T-cell (primary cell): Measurements from ENCODE around the gene KLF7. TPM values are rescaled to one million over a fixed set of nuclear protein-coding genes. Genes with fewer than 3 reads are reported as not detected.

ENCODE experiments used
- ATAC-seq, 4 experiments: fragments of 200-7000 bp in 3 of 4; fragments of 150-1000 bp in 1 of 4; cut with Tn5 transposase; replicated peaks in 1 of 4; 1 replicate in 3 of 4; 2 replicates in 1 of 4; pipeline ENCODE4 v1.10.0; 2021; ENCODE audit warnings: moderate library complexity in 3 of 4, mild to moderate bottlenecking in 2 of 4, moderate number of reproducible peaks in 1 of 4
- CTCF ChIA-PET, 2 donors: fragments of 300-600 bp; sonication (Branson Sonifier 250); formaldehyde crosslinking; loops; one replicate each; lab custom pipeline; 2022; ENCODE audit warnings: antibody characterized with exemption in 2 of 2; lab: Charles Lee
- POLR2A ChIA-PET, 2 donors: fragments of 300-600 bp; sonication (Branson Sonifier 250); formaldehyde crosslinking; loops; one replicate each; lab custom pipeline; 2022; ENCODE audit warnings: antibody characterized with exemption in 2 of 2; lab: Charles Lee
- DNase-seq, 35 experiments: peaks; one replicate each; pipeline versions ENCODE4 v3.0.0 to v3.0.0-alpha.2; 2013 to 2023
- H3K27ac ChIP-seq: one replicate; pipeline ENCODE4 v1.5.1; 2013; ENCODE audit warnings: low read length
- H3K27me3 ChIP-seq, 2 experiments: replicated peaks in 1 of 2; 1 replicate in 1 of 2; 2 replicates in 1 of 2; pipeline versions ENCODE4 v1.6.1 to v1.7.0; 2013; ENCODE audit warnings: low read length in 1 of 2, mixed read lengths in 1 of 2; ENCODE audit not compliant: control insufficient read depth in 2 of 2, insufficient read depth in 2 of 2; ENCODE audit errors: extremely low read depth in 1 of 2
- H3K36me3 ChIP-seq, 2 donors: 1 replicate in 1 of 2; 2 replicates in 1 of 2; pipeline versions ENCODE4 v1.6.1 to v1.7.0; 2013; ENCODE audit warnings: low read length in 1 of 2; ENCODE audit not compliant: control insufficient read depth in 2 of 2, insufficient read depth in 1 of 2; ENCODE audit errors: extremely low read depth in 1 of 2
- H3K4me1 ChIP-seq, 2 experiments: 1 replicate in 1 of 2; 2 replicates in 1 of 2; pipeline versions ENCODE4 v1.6.1 to v1.7.0; 2013; ENCODE audit warnings: low read length in 2 of 2, mixed read lengths in 1 of 2; ENCODE audit not compliant: insufficient read depth in 2 of 2, control insufficient read depth in 1 of 2; ENCODE audit errors: extremely low read depth in 1 of 2
- H3K4me3 ChIP-seq, 2 donors: 1 replicate in 1 of 2; 2 replicates in 1 of 2; pipeline versions ENCODE4 v1.5.1 to v1.7.0; 2013; ENCODE audit warnings: mild to moderate bottlenecking in 2 of 2, low read length in 1 of 2, moderate library complexity in 1 of 2; ENCODE audit not compliant: control insufficient read depth in 1 of 2; ENCODE audit errors: extremely low read depth in 1 of 2
- H3K9me3 ChIP-seq: 2 replicates; pipeline ENCODE4 v1.7.0; 2013
- H3K27ac Mint-ChIP-seq, 2 donors: one replicate each; pipeline ENCODE4 v1.8.0; 2020 to 2021; ENCODE audit warnings: mild to moderate bottlenecking in 2 of 2, mixed read lengths in 2 of 2
- H3K27me3 Mint-ChIP-seq, 2 donors: one replicate each; pipeline ENCODE4 v1.8.0; 2021 to 2022; ENCODE audit warnings: mixed read lengths in 2 of 2
- H3K36me3 Mint-ChIP-seq: one replicate; pipeline ENCODE4 v1.8.0; 2021; ENCODE audit warnings: mixed read lengths
- H3K4me1 Mint-ChIP-seq, 3 donors: one replicate each; pipeline ENCODE4 v1.8.0; 2020 to 2022; ENCODE audit warnings: mixed read lengths in 3 of 3, mild to moderate bottlenecking in 1 of 3
- H3K4me3 Mint-ChIP-seq, 3 donors: one replicate each; pipeline ENCODE4 v1.8.0; 2020 to 2022; ENCODE audit warnings: mild to moderate bottlenecking in 3 of 3, mixed read lengths in 3 of 3, moderate library complexity in 3 of 3
- H3K9me3 Mint-ChIP-seq, 3 donors: one replicate each; pipeline ENCODE4 v1.8.0; 2020 to 2022; ENCODE audit warnings: mixed read lengths in 3 of 3
- WGBS: methylation state at CpG from one replicate; pipeline ENCODE4 v1.1.5; 2013; ENCODE audit warnings: missing lambda C conversion rate; ENCODE audit not compliant: insufficient coverage; 5-methylcytosine and 5-hydroxymethylcytosine counted together
- total RNA-seq, 35 experiments: library from RNA in 6 of 35; stranded (reverse) in 6 of 35; fragments of 120-200 nt in 1 of 35; gene quantifications; one replicate each; pipeline versions ENCODE4 v1.2.1 to v1.2.4 and lab custom pipeline; 2013 to 2026

KLF7 gene
- total RNA-seq, 5 donors from 2014 or later (not counting 1 experiment from before 2014, with no cell fraction given), result 56.8 to 90.6 (median 65.7) TPM

GRCh38 chr2:207082619-207083018, 83.1 kb downstream of the KLF7 start:
- Mint-ChIP-seq H3K27ac (no peak overlapping the region), H3K9me3 (no peaks in the 10 kb centered on the region), H3K4me1 (no peaks in the 10 kb centered on the region), H3K27me3 (no peaks in the 10 kb centered on the region), H3K36me3 (peaks cover 64% of the 10 kb centered on the region), H3K4me3 (no peak overlapping the region)
- H3K36me3 ChIP-seq, result peaks cover 4 to 33% of the 10 kb centered on the region in 2 donors
- no peaks in the 10 kb centered on the region for H3K9me3 ChIP-seq
- H3K4me1 ChIP-seq, result no peaks in the 10 kb centered on the region
- no peak for ATAC-seq
- WGBS, result no CpG with 5 or more reads among the region's 4 CpGs
- no peak overlapping the region for H3K27ac ChIP-seq
- DNase-seq, result no peak
- POLR2A ChIA-PET, result no interaction called here
- no peak overlapping the region for H3K4me3 ChIP-seq
- no peaks in the 10 kb centered on the region for H3K27me3 ChIP-seq
- CTCF ChIA-PET, result interaction anchor here in 1 of 2 donors (0.6 kb wide), 1 partner anchor 37 kb away, joined by 9 read pairs; no protein-coding TSS in a partner anchor

GRCh38 chr2:207078186-207078798, 87.5 kb downstream of the KLF7 start:
- WGBS, result 97% methylated on average over 4 of the region's 6 CpGs
- no peaks in the 10 kb centered on the region for H3K27me3 ChIP-seq
- no peak for DNase-seq
- H3K27ac Mint-ChIP-seq, result no peak overlapping the region
- H3K4me3 Mint-ChIP-seq, result no peak overlapping the region
- H3K27ac ChIP-seq, result no peak overlapping the region
- H3K36me3 ChIP-seq, result peaks cover 0 to 21% of the 10 kb centered on the region in 2 donors
- POLR2A ChIA-PET, result no interaction called here
- H3K4me3 ChIP-seq, result no peak overlapping the region
- no peaks in the 10 kb centered on the region for H3K9me3 ChIP-seq
- no peak for ATAC-seq
- H3K4me1 ChIP-seq, result peaks cover 10 to 12% of the 10 kb centered on the region in 2 experiments
- no peaks in the 10 kb centered on the region for H3K9me3 Mint-ChIP-seq
- H3K27me3 Mint-ChIP-seq, result no peaks in the 10 kb centered on the region
- CTCF ChIA-PET, result no interaction called here
- peaks cover 38% of the 10 kb centered on the region for H3K36me3 Mint-ChIP-seq
- peaks cover 26 to 30% (median 26%) of the 10 kb centered on the region in 3 donors for H3K4me1 Mint-ChIP-seq

- H3K27ac ChIP-seq, result no peak overlapping the region
- H3K36me3 ChIP-seq, result peaks cover 0 to 17% of the 10 kb centered on the region in 2 donors
- H3K9me3 ChIP-seq, result no peaks in the 10 kb centered on the region
- CTCF ChIA-PET, result no interaction called here
- Mint-ChIP-seq H3K9me3 (no peaks in the 10 kb centered on the region), H3K27me3 (no peaks in the 10 kb centered on the region), H3K36me3 (peaks cover 32% of the 10 kb centered on the region), H3K4me1 (peaks cover 26 to 32% (median 31%) of the 10 kb centered on the region in 3 donors), H3K4me3 (no peak overlapping the region), H3K27ac (no peak overlapping the region)
- POLR2A ChIA-PET, result no interaction called here
- 100% methylated on average over 2 of the region's 2 CpGs for WGBS
- H3K4me1 ChIP-seq, result peaks cover 10 to 12% of the 10 kb centered on the region in 2 experiments
- no peaks in the 10 kb centered on the region for H3K27me3 ChIP-seq
- no peak overlapping the region for H3K4me3 ChIP-seq
- DNase-seq (no peak), ATAC-seq (no peak)
Observed at GRCh38 chr2:207077266-207077665, 88.5 kb downstream of the KLF7 start.

GRCh38 chr2:207075456-207075855, 90.3 kb downstream of the KLF7 start:
- H3K27ac Mint-ChIP-seq, result no peak overlapping the region
- Histone ChIP-seq H3K9me3 (no peaks in the 10 kb centered on the region), H3K4me3 (no peak overlapping the region), H3K4me1 (peaks cover 10 to 12% of the 10 kb centered on the region in 2 experiments), H3K27ac (no peak overlapping the region), H3K36me3 (peaks cover 0 to 9% of the 10 kb centered on the region in 2 donors), H3K27me3 (no peaks in the 10 kb centered on the region)
- ChIA-PET POLR2A (interaction anchor here in 1 of 2 donors (0.6 kb wide), 1 partner anchor 1039 kb away, joined by 5 read pairs; no protein-coding TSS in a partner anchor), CTCF (interaction anchor here in 1 of 2 donors (1.0 kb wide), 1 partner anchor 90 kb away, joined by 4 read pairs; the partner anchor contains the start of gene KLF7)
- DNase-seq (no peak), ATAC-seq (no peak)
- H3K4me3 Mint-ChIP-seq, result no peak overlapping the region
- peaks cover 0 to 4% of the 10 kb centered on the region in 2 donors for H3K27me3 Mint-ChIP-seq
- no peaks in the 10 kb centered on the region for H3K9me3 Mint-ChIP-seq
- 71% methylated on average over 3 of the region's 6 CpGs for WGBS
- peaks cover 26 to 32% (median 32%) of the 10 kb centered on the region in 3 donors for H3K4me1 Mint-ChIP-seq
- H3K36me3 Mint-ChIP-seq, result peaks cover 16% of the 10 kb centered on the region

- DNase-seq, result peak in 8 of 35 experiments; percentile 2 to 26 (median 12)
- Mint-ChIP-seq H3K27ac (peak overlapping the region; percentile 36 to 74), H3K4me3 (peak overlapping the region; percentile 3 to 51 (median 29)), H3K27me3 (peaks cover 3 to 4% of the 10 kb centered on the region in 2 donors), H3K4me1 (peaks cover 26 to 32% (median 32%) of the 10 kb centered on the region in 3 donors), H3K36me3 (peaks cover 8% of the 10 kb centered on the region), H3K9me3 (no peaks in the 10 kb centered on the region)
- Histone ChIP-seq H3K36me3 (no peaks in the 10 kb centered on the region), H3K4me1 (peaks cover 10 to 12% of the 10 kb centered on the region in 2 experiments), H3K4me3 (peak overlapping the region in 1 of 2 donors; percentile 17), H3K9me3 (no peaks in the 10 kb centered on the region), H3K27me3 (no peaks in the 10 kb centered on the region), H3K27ac (no peak overlapping the region)
- POLR2A ChIA-PET, result interaction anchor here in 1 of 2 donors (1.1 kb wide), 2 partner anchors 92 to 93 kb away, joined by 3 to 5 read pairs; partner anchors contain the start of gene KLF7
- CTCF ChIA-PET, result interaction anchor here in 1 of 2 donors (0.5 kb wide), 1 partner anchor 1191 kb away, joined by 4 read pairs; no protein-coding TSS in a partner anchor
- WGBS, result 0% methylated on average over 8 of the region's 12 CpGs
- ATAC-seq, result peak; percentile 61 to 81 (median 74)
Observed at GRCh38 chr2:207073801-207074678, 91.7 kb downstream of the KLF7 start.

- Mint-ChIP-seq H3K27me3 (peaks cover 3 to 4% of the 10 kb centered on the region in 2 donors), H3K27ac (peak overlapping the region in 1 of 2 donors; percentile 74), H3K36me3 (peaks cover 4% of the 10 kb centered on the region), H3K4me1 (peaks cover 26 to 32% (median 32%) of the 10 kb centered on the region in 3 donors), H3K4me3 (peak overlapping the region in 1 of 3 donors; percentile 51), H3K9me3 (no peaks in the 10 kb centered on the region)
- Histone ChIP-seq H3K27me3 (no peaks in the 10 kb centered on the region), H3K36me3 (no peaks in the 10 kb centered on the region), H3K9me3 (no peaks in the 10 kb centered on the region), H3K27ac (no peak overlapping the region), H3K4me3 (no peak overlapping the region), H3K4me1 (peaks cover 10 to 12% of the 10 kb centered on the region in 2 experiments)
- ChIA-PET CTCF (no interaction called here), POLR2A (interaction anchor here in 1 of 2 donors (1.1 kb wide), 1 partner anchor 94 kb away, joined by 5 read pairs; no protein-coding TSS in a partner anchor)
- ATAC-seq (peak in 1 of 4 experiments; percentile 21), DNase-seq (no peak)
Observed at GRCh38 chr2:207073412-207073800, 92.3 kb downstream of the KLF7 start.
